Thymus (tissue), 11 donors: ENCODE data around the gene TDRD10. TPM values are rescaled to one million over a fixed set of nuclear protein-coding genes. Genes with fewer than 3 reads are reported as not detected.

ENCODE experiments used
- DNase-seq, 9 donors: peaks; one replicate each; pipeline ENCODE4 v3.0.0-alpha.2; 2013; ENCODE audit warnings: low spot score in 9 of 9, low read depth in 6 of 9, missing footprints in 1 of 9
- H3K27ac ChIP-seq, 2 donors: one replicate each; pipeline ENCODE4 v1.5.1; 2013; ENCODE audit warnings: control low read depth in 1 of 2, low read depth in 1 of 2, low read length in 1 of 2, mild to moderate bottlenecking in 1 of 2, moderate library complexity in 1 of 2
- H3K27me3 ChIP-seq, 2 donors: one replicate each; pipeline ENCODE4 v1.5.1; 2013; ENCODE audit warnings: low read length in 1 of 2; ENCODE audit not compliant: control insufficient read depth in 2 of 2, insufficient read depth in 1 of 2
- H3K36me3 ChIP-seq, 2 donors: one replicate each; pipeline ENCODE4 v1.5.1; 2013; ENCODE audit warnings: low read length in 1 of 2, mild to moderate bottlenecking in 1 of 2, moderate library complexity in 1 of 2; ENCODE audit not compliant: control insufficient read depth in 2 of 2, insufficient read depth in 2 of 2
- H3K4me1 ChIP-seq, 2 donors: one replicate each; pipeline ENCODE4 v1.5.1; 2013; ENCODE audit warnings: low read length in 2 of 2; ENCODE audit not compliant: control insufficient read depth in 2 of 2, insufficient read depth in 2 of 2
- H3K4me3 ChIP-seq, 2 donors: one replicate each; pipeline ENCODE4 v1.5.1; 2013; ENCODE audit warnings: low read length in 2 of 2, control low read depth in 1 of 2, mild to moderate bottlenecking in 1 of 2
- H3K9me3 ChIP-seq, 2 donors: one replicate each; pipeline ENCODE4 v1.5.1; 2013; ENCODE audit warnings: low read length in 1 of 2, mild to moderate bottlenecking in 1 of 2; ENCODE audit not compliant: control insufficient read depth in 2 of 2, insufficient read depth in 1 of 2
- WGBS: extraction: QIAGEN DNeasy Blood & Tissue Kit; methylation state at CpG from one replicate; pipeline ENCODE4 v1.1.7; 2013; 5-methylcytosine and 5-hydroxymethylcytosine counted together
- polyA plus RNA-seq: library from polyadenylated mRNA; stranded (reverse); fragments of 200-250 nt; gene quantifications from one replicate; pipeline ENCODE4 v1.2.3, GENCODE V29; 2013
- total RNA-seq: library from RNA; stranded (reverse); fragments of 120-200 nt; gene quantifications from one replicate; pipeline ENCODE4 v1.2.4, GENCODE V29; 2013
- donor health status: healthy.

The TDRD10 gene
- total and polyA plus RNA-seq, 2 donors = 0.47 to 12.2 TPM

- peaks cover 0 to 12% of the 10 kb centered on the region in 2 donors for H3K4me1 ChIP-seq
- H3K27ac ChIP-seq = no peak overlapping the region
- no peaks in the 10 kb centered on the region for H3K9me3 ChIP-seq
- DNase-seq = no peak
- no peaks in the 10 kb centered on the region for H3K36me3 ChIP-seq
- no peak overlapping the region for H3K4me3 ChIP-seq
- 95% methylated on average over 20 of the region's 20 CpGs for WGBS
- H3K27me3 ChIP-seq = peaks cover 0 to 11% of the 10 kb centered on the region in 2 donors
Observed at GRCh38 chr1:154488922-154489321, 13.1 kb upstream of the TDRD10 start.

DNA sequence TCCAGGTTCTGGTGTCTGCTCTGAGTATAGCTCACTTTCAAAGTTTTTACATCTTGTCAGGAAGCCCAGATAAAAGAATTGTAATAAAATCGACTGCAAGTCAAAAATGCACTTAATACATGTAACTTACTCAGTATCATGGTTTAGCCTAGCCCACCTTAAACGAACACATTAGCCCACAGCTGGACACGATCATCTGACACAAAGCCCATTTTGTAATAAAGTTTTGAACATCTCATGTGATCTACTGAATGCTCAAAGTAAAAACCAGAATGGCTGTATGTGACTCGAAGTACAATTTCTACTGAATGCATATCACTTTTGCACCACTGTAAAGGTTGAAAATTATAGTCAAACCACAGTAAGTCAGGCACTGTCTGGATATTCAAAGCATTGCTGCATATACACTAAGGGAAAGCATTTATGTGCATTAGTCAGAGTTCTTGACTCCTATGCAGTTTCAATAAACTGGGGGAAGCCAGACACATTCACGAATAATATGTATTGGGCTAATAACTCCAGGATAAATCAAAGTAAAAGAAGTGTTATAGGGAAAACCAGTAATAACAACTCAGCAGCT is 12.2 kb upstream of the TDRD10 start:
- H3K27ac ChIP-seq = no peak overlapping the region
- no peak for DNase-seq
- 92% methylated on average over 5 of the region's 5 CpGs for WGBS
- peaks cover 0 to 11% of the 10 kb centered on the region in 2 donors for H3K27me3 ChIP-seq
- H3K36me3 ChIP-seq = no peaks in the 10 kb centered on the region
- no peaks in the 10 kb centered on the region for H3K9me3 ChIP-seq
- no peak overlapping the region for H3K4me3 ChIP-seq
- peaks cover 0 to 12% of the 10 kb centered on the region in 2 donors for H3K4me1 ChIP-seq

DNA sequence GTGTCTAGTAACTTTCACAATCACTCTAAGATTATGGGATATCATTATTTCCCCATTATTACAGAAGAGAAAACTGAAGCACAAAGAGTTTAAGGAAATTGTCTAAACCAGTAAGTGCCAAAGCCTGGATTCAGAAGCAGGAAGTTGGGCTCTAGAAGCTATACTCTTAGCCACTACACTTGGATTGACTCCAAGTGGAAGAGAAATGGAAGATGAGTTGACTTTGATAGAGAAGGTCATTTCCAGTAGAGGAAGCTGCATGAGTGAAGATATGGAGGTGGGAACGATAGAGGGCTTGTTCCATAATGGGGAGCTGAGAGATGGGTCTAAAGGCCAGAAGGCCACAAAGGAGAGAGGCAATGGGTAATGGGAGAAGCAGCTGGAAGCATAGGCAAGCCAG is 11.7 kb upstream of the TDRD10 start:
- Histone ChIP-seq H3K36me3 (no peaks in the 10 kb centered on the region), H3K27ac (no peak overlapping the region), H3K9me3 (no peaks in the 10 kb centered on the region), H3K4me3 (no peak overlapping the region), H3K27me3 (peaks cover 0 to 11% of the 10 kb centered on the region in 2 donors), H3K4me1 (peaks cover 0 to 12% of the 10 kb centered on the region in 2 donors)
- 69% methylated on average over 1 of the region's 1 CpG for WGBS
- DNase-seq = no peak

DNA sequence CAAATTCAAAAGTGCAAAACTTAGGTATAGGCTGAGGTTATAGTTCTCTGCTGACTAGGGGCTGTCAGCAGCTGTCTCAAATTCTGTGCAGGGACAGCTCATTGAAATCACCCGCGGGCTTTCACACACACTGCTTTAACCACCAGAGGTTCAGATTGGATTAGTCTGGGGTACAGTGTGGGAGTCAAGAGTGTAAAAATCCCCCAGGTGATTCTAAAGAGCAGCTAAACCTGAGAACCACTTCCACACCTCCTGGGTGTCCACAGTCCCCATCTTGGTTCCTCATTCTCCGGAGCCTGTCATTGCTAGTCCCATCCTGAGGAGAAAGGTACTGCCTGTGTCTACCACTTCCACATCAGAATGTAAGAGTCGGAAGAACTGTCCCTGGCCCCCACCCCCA is 9.9 kb upstream of the TDRD10 start:
- Histone ChIP-seq H3K27ac (no peak overlapping the region), H3K27me3 (peaks cover 0 to 11% of the 10 kb centered on the region in 2 donors), H3K9me3 (no peaks in the 10 kb centered on the region), H3K4me1 (peaks cover 0 to 16% of the 10 kb centered on the region in 2 donors), H3K4me3 (no peak overlapping the region), H3K36me3 (no peaks in the 10 kb centered on the region)
- 50% methylated on average over 4 of the region's 4 CpGs for whole genome bisulfite sequencing
- no peak for DNase-seq

GRCh38 chr1:154493276-154493675 is 8.7 kb upstream of the TDRD10 start:
- Histone ChIP-seq H3K36me3 (no peaks in the 10 kb centered on the region), H3K27me3 (peaks cover 0 to 12% of the 10 kb centered on the region in 2 donors), H3K9me3 (no peaks in the 10 kb centered on the region), H3K4me3 (no peak overlapping the region), H3K4me1 (peaks cover 0 to 16% of the 10 kb centered on the region in 2 donors), H3K27ac (no peak overlapping the region)
- 29% methylated on average over 8 of the region's 8 CpGs for WGBS
- DNase-seq = peak in 1 of 9 donors; percentile 31

GRCh38 chr1:154495496-154496273 is 6.3 kb upstream of the TDRD10 start:
- peaks cover 0 to 16% of the 10 kb centered on the region in 2 donors for H3K4me1 ChIP-seq
- H3K9me3 ChIP-seq = no peaks in the 10 kb centered on the region
- H3K36me3 ChIP-seq = no peaks in the 10 kb centered on the region
- no peak overlapping the region for H3K27ac ChIP-seq
- no peak overlapping the region for H3K4me3 ChIP-seq
- no peak for DNase-seq
- H3K27me3 ChIP-seq = peaks cover 16 to 33% of the 10 kb centered on the region in 2 donors
- WGBS = 75% methylated on average over 8 of the region's 8 CpGs

- DNase-seq = no peak
- no peak overlapping the region for H3K27ac ChIP-seq
Observed at GRCh38 chr1:154496383-154496782, 5.6 kb upstream of the TDRD10 start.

DNA sequence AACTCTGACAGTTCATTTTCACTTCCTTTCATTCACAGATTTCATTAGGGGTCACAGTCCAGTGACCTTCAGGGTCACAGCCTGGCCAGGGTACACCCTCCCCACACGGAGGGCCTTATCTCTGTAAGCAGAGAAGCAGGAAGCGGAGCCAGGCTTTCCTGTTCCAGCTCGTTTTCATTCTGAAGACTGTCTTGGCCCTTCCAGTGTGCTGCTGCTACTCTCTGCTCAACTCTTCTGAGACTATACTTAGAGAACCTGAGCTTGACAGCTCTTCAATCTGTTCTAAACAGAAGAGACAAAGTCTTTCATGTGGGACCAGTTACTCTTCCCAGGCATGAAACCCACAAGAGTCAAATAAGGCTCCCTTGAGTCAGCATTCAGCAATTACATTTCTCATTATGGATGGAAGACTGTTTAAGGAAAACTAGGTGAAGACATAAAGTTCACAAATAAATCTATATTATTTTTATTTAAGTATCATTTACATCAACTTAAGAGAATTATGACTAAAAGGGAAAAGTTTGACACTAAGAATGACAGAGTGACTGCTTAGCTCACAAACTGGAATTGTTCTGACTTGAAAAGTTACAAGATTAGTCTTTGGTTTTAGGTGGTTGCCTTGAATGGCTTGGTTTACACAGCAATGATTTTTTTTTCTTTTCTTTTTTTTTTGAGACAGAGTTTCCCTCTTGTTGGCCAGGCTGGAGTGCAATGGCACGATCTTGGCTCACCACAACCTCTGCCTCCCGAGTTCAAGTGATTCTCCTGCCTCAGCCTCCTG is 4.8 kb upstream of the TDRD10 start:
- no peaks in the 10 kb centered on the region for H3K9me3 ChIP-seq
- peaks cover 0 to 14% of the 10 kb centered on the region in 2 donors for H3K4me1 ChIP-seq
- peak overlapping the region in 1 of 2 donors; percentile 9 for H3K27ac ChIP-seq
- H3K27me3 ChIP-seq = peaks cover 30 to 47% of the 10 kb centered on the region in 2 donors
- WGBS = 21% methylated on average over 5 of the region's 5 CpGs
- no peaks in the 10 kb centered on the region for H3K36me3 ChIP-seq
- peak in 4 of 9 donors; percentile 13 to 56 (median 20) for DNase-seq
- no peak overlapping the region for H3K4me3 ChIP-seq

More at GRCh38 chr1:154496383-154496782, 5.6 kb upstream of the TDRD10 start:
- H3K36me3 ChIP-seq = no peaks in the 10 kb centered on the region
- peaks cover 22 to 40% of the 10 kb centered on the region in 2 donors for H3K27me3 ChIP-seq
- no peaks in the 10 kb centered on the region for H3K9me3 ChIP-seq
- H3K4me1 ChIP-seq = peaks cover 0 to 16% of the 10 kb centered on the region in 2 donors
- no peak overlapping the region for H3K4me3 ChIP-seq
- 86% methylated on average over 5 of the region's 5 CpGs for WGBS

DNA sequence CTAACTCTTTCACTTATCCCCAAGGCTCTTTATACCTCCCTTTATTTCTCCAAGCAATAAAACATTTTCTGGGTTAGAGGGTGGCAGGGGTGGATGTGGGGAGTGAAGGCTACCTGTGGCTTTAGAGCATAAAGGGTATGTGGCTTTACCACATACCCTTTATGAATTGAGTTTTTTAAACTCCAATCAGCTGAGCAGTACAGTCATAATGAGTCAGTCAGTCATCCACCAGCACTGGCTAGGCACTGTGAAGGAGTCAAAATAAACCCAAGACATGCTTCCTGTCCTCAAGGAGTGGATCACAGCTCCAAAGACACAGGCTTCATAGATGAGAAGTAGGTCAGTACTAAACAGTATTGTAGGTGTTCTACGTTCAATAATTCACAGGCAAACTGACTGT is 2.6 kb upstream of the TDRD10 start:
- H3K27me3 ChIP-seq = peaks cover 42 to 59% of the 10 kb centered on the region in 2 donors
- DNase-seq = no peak
- no peaks in the 10 kb centered on the region for H3K36me3 ChIP-seq
- peaks cover 2 to 4% of the 10 kb centered on the region in 2 donors for H3K4me1 ChIP-seq
- no peak overlapping the region for H3K4me3 ChIP-seq
- no peak overlapping the region for H3K27ac ChIP-seq
- H3K9me3 ChIP-seq = peaks cover 7 to 11% of the 10 kb centered on the region in 2 donors
- 97% methylated on average over 1 of the region's 1 CpG for WGBS
